GM10266 (cell line): ENCODE measurements around the gene CELA2A.

ENCODE experiments used
- DNase-seq: peaks from one replicate; pipeline ENCODE4 v3.0.0; 2012; ENCODE audit errors: extremely low spot score
- TF ChIP-seq, protein P1 (sequence below): IDR thresholded peaks from 2 replicates; pipeline ENCODE4 v1.5.1; 2012; ENCODE audit warnings: mild to moderate bottlenecking, low read depth; ENCODE audit not compliant: control insufficient read depth, insufficient read depth; ENCODE audit errors: missing control alignments

The CELA2A gene

DNA sequence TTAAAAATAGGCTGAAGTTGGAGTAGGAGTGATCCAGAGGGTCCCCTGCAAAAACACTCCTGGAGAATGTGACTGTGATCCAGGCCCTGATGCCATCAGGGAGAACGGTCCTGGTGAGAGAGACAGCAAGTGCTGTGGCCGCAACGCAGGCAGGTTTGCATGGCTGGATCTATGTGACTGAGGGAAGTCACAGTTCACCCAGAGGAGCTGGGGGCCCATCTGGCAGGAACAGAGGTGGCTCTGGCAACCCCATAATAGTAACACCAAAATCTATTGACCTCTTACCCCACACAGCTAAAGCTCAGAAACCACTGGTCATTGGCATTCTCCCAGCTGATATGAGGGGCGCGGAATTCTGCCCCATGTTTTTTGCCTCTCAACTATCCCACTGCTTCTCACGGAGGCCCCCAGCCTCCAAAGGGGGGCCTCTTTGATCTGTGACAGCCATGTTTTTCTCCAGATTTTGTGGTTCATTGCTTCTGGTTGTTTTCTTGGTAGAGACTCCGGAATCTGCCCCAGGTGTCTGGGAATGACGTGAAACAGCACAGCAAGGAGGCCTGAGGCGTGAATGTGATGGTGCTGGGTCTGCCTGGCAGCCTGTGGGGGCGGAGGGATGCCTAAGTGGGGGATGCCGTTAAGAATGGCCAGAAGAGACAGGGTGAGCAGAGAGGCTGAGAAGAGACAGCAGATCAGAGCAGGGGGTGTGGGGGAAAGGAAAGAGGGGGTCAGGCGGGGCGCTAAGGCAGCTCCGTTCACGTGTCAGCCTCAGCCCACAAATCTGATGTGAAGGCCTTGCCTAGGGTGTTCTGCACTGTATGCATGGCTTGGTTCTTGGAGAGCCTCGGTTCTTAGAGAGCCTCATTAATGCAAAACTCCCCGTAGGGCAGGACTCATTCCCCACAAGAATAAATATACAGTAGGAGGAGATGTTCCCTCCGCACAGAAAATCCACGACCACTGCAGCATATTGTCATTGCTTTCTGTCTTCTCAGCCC lies 43.9 kb downstream of the CELA2A start:
- TF ChIP-seq, protein P1, sequence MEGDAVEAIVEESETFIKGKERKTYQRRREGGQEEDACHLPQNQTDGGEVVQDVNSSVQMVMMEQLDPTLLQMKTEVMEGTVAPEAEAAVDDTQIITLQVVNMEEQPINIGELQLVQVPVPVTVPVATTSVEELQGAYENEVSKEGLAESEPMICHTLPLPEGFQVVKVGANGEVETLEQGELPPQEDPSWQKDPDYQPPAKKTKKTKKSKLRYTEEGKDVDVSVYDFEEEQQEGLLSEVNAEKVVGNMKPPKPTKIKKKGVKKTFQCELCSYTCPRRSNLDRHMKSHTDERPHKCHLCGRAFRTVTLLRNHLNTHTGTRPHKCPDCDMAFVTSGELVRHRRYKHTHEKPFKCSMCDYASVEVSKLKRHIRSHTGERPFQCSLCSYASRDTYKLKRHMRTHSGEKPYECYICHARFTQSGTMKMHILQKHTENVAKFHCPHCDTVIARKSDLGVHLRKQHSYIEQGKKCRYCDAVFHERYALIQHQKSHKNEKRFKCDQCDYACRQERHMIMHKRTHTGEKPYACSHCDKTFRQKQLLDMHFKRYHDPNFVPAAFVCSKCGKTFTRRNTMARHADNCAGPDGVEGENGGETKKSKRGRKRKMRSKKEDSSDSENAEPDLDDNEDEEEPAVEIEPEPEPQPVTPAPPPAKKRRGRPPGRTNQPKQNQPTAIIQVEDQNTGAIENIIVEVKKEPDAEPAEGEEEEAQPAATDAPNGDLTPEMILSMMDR: no peak

DNA sequence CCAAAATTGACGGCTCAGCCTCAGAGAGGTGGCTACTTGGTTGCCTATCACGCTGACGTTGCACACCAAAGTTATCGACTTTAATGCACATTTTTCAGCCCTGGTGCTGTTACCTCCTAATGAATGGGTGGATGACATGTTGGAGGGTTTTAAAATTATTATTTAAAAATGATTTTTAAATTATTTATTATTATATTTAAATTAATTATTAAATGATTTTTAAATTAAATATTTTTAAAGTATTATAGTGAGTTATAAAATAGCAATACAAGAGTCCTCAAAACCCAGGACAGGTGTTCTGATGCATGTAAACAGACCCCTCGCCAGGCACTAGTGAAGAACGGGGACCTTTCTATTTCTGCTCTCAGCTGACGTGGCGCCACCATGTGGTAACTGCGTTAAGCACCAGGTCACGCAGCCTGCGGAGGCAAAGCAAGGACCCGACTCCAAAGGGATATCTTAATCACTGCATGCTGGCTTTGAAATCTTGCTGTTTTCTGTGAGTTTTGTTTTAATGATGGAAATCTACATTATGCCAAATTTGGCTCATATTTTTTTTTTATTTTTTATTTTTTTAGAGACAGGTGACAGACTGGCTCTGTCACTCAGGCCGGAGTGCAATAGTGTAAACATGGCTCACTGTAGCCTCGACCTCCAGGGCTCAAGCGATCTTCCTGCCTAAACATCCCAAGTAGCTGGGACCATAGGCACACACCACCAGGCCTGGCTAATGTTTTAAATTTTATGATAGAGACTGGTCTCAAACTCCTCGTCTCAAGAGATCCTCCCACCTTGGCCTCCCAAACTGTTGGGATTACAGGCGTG lies 44.9 kb downstream of the CELA2A start:
- TF ChIP-seq, protein P1: peak; percentile 75

More for the DNA sequence above, 43.9 kb downstream of the CELA2A start:
- DNase-seq: no peak

DNA sequence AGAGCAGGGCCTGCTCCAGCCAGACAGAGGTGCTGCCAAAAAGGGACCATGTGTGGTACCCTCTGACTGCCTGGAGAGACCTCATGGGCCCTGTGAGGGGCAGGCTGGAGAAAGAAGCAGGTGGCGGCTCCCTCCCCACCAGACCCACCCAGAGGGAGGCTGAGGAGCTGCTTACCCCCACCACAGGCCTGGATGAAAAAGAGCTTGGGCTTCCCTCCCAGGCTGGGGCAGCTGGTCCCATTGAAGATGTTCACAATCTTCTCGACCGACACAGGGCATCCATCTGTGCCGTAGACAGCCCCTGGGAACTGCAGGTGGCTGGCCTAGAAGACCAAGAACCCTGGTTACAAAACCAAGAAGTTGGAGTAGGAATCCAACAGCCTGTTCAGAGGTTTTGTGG lies 47.9 kb downstream of the CELA2A start:
- TF ChIP-seq, protein P1: no peak
- no peak for DNase-seq

More for the DNA sequence above, 44.9 kb downstream of the CELA2A start:
- peak; percentile 66 for DNase-seq

DNA sequence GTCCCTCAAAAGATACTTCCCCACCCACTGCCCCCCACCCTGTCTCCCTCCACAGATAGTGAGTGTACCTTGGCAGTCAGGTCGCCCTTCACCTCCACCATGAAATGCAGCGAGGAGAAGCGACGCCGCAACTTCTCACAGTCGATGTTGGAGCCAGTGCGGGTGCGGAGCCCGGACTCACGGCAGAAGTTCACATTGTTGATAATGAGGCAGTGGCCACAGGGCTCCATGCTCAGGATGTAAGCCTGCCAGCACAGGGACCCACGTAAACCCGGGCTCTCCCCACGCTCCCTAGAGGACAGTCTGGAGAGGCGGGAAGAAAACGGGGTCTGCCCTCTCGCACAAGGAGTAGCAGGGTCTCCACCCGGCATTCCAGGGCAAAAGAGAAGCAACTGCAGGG lies 50.3 kb downstream of the CELA2A start:
- DNase-seq: no peak
- TF ChIP-seq, protein P1: no peak

DNA sequence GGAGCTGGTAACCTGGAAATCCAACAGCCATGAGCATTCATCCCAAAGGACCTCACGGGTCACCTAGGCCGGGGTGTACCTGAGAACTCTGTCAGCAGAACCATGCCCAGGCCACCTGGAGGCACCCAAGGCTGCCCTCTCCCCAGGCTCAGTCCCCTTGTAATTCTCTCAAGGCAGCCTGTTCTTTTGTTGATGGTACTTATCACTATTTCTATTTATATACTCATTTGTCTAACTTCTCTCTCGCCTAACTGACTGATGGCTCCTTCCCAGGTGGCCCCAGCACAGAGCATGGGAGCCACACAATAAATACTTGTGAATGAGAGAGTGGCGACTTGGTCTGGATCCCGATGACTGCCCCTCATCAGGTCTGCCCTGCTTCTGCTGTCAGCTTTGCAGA lies 50.7 kb downstream of the CELA2A start:
- TF ChIP-seq, protein P1: no peak
- DNase-seq: no peak

DNA sequence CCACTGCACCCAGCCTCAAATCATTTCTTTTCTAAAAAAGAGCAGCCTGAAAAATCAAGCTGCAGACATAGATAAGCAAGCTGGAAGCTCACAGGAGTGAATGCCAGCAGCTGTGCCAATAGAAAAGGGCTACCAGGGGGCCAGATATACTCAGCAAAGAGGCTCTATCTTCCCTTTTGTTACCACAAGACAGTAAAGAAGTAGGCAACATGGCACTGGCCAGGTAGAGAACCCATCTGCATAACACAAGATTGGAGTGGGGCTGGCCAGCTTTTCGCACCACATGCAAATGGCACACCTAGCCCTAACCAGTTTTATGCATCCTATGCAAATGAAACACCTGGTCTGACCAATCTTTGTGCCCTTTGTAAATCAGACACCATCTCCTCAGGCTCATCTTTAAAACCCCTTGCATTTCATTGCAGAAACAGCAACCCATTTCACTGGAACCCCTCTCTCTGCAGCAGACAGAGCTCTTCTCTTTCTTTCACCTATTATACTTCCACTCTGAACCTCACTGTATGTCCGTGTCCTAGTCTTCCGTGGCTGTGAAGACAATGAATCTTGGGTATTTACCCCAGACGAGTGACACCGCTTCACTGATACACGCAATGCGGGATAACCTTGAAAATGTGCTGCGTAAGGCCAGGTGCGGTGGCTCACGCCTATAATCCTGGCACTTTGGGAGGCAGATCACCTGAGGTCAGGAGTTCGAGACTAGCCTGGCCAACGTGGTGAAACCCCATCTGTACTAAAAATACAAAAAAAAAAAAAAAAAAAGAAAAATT lies 52.4 kb downstream of the CELA2A start:
- TF ChIP-seq, protein P1: no peak
- no peak for DNase-seq
